Measurements from ENCODE around the gene PTPRD.

DNA sequence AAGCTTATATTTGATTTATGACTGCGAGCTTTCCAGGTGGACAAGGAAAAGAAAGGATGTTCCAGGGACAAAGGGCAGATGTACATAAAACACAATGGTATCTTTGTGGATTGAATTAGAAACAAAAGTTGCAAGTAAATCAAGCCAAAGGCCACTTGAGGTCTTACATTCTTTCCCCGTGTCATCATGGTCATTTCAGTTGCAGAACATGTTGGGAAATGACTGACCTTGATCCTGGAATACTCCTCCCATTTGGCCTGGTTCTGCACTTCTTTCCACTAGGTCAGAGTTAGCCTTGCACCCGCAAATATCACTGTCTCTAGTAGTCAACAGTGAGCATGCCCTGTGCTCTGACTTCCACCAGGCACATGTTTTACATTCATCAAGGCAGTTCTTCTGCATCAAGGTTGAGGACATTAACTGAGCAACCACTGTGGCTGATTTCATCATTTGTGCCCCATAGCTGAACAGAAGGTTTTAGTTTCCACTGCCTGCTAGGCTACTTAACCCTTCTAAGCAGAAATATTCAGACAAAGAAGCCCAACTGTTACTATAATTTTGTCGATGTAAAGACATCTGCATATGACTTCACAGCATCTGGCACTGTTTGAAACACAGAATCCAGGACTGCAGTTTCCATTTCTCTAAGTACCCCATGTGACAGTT lies 1651.5 kb downstream of the PTPRD start:
- TF ChIP-seq CTCF (conservative IDR thresholded peaks at IDR 0.05; ENCODE audit: low read depth, low read length) (no peak), EZH2 (IDR thresholded peaks at IDR 0.05; ENCODE audit: borderline replicate concordance, low read depth, low read length, poor library complexity, severe bottlenecking) (no peak)
